Fibroblast of skin of scalp (primary cell): ENCODE results near the gene SUCO.

ENCODE experiments used
- DNase-seq: peaks from one replicate; pipeline ENCODE4 v3.0.0-alpha.2; 2013

Gene SUCO

GRCh38 chr1:172650474-172651193 lies 117.7 kb downstream of the SUCO start:
- no peak for DNase-seq

DNA sequence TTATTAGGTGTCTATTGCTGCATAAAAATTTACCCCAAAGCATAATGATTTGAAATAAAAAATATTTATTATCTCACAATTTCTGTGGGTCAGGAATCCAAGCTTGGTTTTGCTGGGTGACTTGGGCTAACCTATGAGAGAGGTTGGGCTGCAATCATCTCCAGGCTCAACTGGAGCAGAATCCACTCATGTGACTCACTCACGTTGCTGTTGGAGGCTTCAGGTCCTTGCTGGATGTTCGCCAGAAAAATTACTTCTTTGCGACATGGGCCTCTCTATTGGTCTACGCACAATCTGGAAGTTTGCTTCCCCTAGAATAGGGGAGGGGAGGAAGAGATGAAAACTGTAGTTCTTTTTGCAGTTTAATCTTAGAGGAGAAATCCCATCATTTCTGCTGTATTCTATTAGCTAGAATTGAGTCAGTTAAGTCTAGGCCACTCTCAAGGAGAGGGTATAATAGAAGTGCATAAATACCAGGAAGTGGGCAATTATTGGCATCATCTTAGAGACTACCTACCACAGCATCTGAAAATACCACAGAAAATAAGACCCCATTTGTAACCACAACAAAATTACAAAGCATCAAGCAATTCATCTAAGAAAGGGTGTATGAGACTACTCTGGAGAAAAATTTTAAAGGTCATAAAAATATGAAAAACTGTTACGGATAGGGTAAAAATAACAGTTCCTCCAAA lies 120.2 kb downstream of the SUCO start:
- peak; percentile 26 for DNase-seq

DNA sequence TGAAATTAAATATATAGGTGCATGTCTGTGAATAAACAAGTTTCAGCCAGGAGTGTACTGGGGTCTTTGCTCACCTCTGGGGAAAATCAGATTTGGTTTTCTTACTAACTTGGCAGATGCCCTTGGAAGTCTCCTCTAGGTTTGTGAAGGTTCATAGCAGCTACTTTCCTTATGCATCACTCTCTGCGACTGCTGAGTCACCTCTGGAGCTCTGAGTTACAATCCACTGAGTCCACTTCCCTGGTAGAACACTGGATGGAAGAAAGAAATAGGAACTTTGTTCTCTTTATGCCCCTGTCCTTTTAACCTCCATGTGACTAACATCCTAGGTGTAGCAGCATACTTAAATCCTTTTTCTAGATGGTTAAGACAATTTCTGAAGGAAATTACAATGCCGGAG lies 121.6 kb downstream of the SUCO start:
- DNase-seq: peak; percentile 59

DNA sequence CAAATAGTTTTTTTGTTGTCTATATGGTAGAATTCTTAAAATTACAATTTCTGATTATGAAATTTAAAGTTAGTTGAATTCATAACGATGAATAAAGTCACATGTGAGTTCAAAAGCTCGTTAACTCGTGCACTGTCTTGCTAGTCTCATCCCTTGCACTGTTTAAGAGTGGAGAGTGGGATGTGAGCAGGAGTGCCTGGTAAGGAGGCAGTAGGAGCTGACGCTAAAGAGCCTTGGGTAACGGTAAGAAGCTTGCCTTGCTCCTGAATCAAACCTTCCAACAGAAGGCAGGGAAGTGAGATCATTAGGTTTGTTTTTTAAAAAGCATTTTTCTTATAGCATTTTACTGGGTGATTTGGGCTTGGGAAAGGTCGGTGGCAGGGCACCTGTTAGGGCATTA lies 123.6 kb downstream of the SUCO start:
- DNase-seq: no peak

DNA sequence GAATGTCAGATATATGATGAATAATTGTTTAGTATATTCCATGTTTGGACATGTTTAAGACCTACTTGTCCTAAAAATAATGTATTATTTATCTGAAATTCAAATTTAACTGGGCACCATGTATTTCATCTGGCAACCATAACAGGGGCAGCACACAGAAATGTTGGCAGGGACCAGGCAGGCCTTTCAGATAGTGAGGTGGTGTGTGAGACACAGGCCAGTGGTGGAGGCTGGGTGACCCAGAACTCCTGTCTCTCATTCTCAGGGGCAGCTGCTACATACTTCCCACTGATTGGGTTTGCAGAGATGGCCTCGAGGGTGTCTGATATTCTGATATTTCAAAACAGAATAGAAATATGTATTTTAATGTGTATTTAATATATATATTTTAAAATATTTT lies 124.6 kb downstream of the SUCO start:
- no peak for DNase-seq

- DNase-seq: no peak
These were observed 126.0 kb downstream of the SUCO start, which contains the start of gene FASLG for GRCh38 chr1:172658871-172659453. Gene FASLG, plus strand, starts transcription at chr1:172659103. Its CDS starts 99 bp downstream, at chr1:172659202.

DNA sequence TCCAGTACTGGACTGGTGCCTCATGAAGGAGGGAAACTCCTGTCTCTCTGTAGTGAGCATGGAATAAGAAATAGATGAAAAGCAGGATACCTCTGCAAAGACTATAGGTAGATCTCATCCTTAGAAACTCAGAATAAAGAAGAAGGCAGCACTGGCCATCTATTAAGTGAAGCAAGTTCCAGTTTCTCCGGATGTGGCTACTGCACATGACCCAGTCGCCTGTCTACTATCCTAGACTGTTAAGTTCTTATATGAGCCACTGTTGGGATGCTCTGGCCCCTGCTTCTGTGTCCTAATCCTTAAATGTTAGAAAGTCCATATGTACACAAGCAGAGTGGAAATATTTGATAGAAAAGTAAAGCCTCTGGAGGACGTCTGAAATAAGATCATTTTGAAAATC lies 128.2 kb downstream of the SUCO start:
- DNase-seq: no peak
